ENCODE measurements around the gene RUSC2. TPM values are rescaled to one million over a fixed set of nuclear protein-coding genes. Genes with fewer than 3 reads are reported as not detected.

The RUSC2 gene
- total and polyA plus RNA-seq, 2 experiments from 2014 or later, result 16.6 to 17.7 TPM

DNA sequence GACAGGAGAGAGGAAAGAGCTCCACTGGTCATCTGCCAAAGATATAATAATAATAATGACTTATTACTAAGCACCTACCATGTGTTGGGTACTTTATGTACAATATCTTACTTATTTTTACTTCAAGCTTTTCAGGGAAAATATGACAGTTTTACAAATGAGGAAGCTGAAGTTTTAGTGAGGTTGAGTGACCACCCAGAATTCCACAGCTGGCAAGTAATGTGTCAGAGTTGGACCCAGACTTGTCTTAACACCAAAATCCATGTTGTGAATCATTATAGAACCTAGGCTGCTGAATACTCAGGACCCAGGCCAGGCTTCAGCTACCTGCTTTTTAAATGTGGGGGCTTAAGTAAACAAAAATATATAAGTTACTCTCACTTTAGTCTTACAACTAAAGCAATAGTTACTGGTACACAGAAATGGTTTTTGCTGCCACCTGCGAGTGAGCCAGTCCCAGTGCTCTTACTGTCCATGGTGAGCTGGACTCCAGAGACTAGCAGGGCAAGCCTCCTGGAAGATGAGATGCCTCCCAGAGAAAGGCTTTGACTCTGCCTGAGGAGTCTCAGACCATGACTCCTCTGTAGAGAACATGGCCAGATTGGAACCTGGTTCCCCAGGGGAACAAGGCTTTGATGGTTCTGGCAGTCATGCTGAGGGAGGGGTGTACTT lies 29.9 kb downstream of the RUSC2 start:
- TF ChIP-seq, protein P1, sequence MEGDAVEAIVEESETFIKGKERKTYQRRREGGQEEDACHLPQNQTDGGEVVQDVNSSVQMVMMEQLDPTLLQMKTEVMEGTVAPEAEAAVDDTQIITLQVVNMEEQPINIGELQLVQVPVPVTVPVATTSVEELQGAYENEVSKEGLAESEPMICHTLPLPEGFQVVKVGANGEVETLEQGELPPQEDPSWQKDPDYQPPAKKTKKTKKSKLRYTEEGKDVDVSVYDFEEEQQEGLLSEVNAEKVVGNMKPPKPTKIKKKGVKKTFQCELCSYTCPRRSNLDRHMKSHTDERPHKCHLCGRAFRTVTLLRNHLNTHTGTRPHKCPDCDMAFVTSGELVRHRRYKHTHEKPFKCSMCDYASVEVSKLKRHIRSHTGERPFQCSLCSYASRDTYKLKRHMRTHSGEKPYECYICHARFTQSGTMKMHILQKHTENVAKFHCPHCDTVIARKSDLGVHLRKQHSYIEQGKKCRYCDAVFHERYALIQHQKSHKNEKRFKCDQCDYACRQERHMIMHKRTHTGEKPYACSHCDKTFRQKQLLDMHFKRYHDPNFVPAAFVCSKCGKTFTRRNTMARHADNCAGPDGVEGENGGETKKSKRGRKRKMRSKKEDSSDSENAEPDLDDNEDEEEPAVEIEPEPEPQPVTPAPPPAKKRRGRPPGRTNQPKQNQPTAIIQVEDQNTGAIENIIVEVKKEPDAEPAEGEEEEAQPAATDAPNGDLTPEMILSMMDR (IDR thresholded peaks at IDR 0.05; ENCODE audit: poor library complexity), result no peak
- TF ChIP-seq EZH2 (IDR thresholded peaks at IDR 0.05; ENCODE audit: borderline replicate concordance) (no peak), EZH2phosphoT487 (IDR thresholded peaks at IDR 0.05; ENCODE audit: low read depth, severe bottlenecking, unreplicated experiment) (no peak)
- Histone ChIP-seq H4K20me1 (ENCODE audit: insufficient read depth, poor library complexity, severe bottlenecking) (no peaks in the 10 kb centered on the region), H2AFZ (no peak overlapping the region), H3K79me2 (peaks cover 43% of the 10 kb centered on the region), H3K9me3 (ENCODE audit: low read depth) (no peaks in the 10 kb centered on the region), H3K36me3 (replicated peaks; ENCODE audit: insufficient read depth, low read depth) (no peaks in the 10 kb centered on the region), H3K4me2 (no peak overlapping the region), H3K27ac (peak overlapping the region; percentile 91), H3K4me3 (no peak overlapping the region), H3K9me2 (replicated peaks; ENCODE audit: insufficient read depth) (no peaks in the 10 kb centered on the region), H3K27me3 (no peaks in the 10 kb centered on the region), H3K4me1 (ENCODE audit: insufficient read depth) (peaks cover 40% of the 10 kb centered on the region)
- WGBS (ENCODE audit: low lambda C conversion rate, missing lambda C conversion rate), result 90% methylated on average over 1 of the region's 1 CpG
- DNase-seq (ENCODE audit: low spot score), result no peak

- Histone ChIP-seq H3K36me3 (replicated peaks; ENCODE audit: insufficient read depth, low read depth) (no peaks in the 10 kb centered on the region), H2AFZ (no peak overlapping the region), H3K4me1 (ENCODE audit: insufficient read depth) (peaks cover 40% of the 10 kb centered on the region), H4K20me1 (ENCODE audit: insufficient read depth, poor library complexity, severe bottlenecking) (no peaks in the 10 kb centered on the region), H3K4me2 (no peak overlapping the region), H3K4me3 (no peak overlapping the region), H3K79me2 (peaks cover 38% of the 10 kb centered on the region), H3K9me2 (replicated peaks; ENCODE audit: insufficient read depth) (no peaks in the 10 kb centered on the region), H3K27ac (no peak overlapping the region), H3K27me3 (no peaks in the 10 kb centered on the region), H3K9me3 (ENCODE audit: low read depth) (no peaks in the 10 kb centered on the region)
- 59% methylated on average over 1 of the region's 1 CpG for WGBS (ENCODE audit: low lambda C conversion rate, missing lambda C conversion rate)
- no peak for DNase-seq (ENCODE audit: low spot score)
- TF ChIP-seq, protein P1 (IDR thresholded peaks at IDR 0.05; ENCODE audit: poor library complexity), result no peak
- TF ChIP-seq EZH2phosphoT487 (IDR thresholded peaks at IDR 0.05; ENCODE audit: low read depth, severe bottlenecking, unreplicated experiment) (no peak), EZH2 (IDR thresholded peaks at IDR 0.05; ENCODE audit: borderline replicate concordance) (no peak)
Observed at GRCh38 chr9:35520364-35520710, 30.4 kb downstream of the RUSC2 start.

- no peaks in the 10 kb centered on the region for H3K36me3 ChIP-seq (replicated peaks; ENCODE audit: insufficient read depth, low read depth)
- no peak for DNase-seq (ENCODE audit: low spot score)
- no peak overlapping the region for H2AFZ ChIP-seq
- no peak overlapping the region for H3K4me3 ChIP-seq
- 87% methylated on average over 2 of the region's 2 CpGs for WGBS (ENCODE audit: low lambda C conversion rate, missing lambda C conversion rate)
- no peaks in the 10 kb centered on the region for H3K27me3 ChIP-seq
- H3K4me1 ChIP-seq (ENCODE audit: insufficient read depth), result peaks cover 43% of the 10 kb centered on the region
- H3K27ac ChIP-seq, result no peak overlapping the region
- TF ChIP-seq EZH2phosphoT487 (IDR thresholded peaks at IDR 0.05; ENCODE audit: low read depth, severe bottlenecking, unreplicated experiment), result no peak
- TF ChIP-seq, protein P1 (IDR thresholded peaks at IDR 0.05; ENCODE audit: poor library complexity), result no peak
- no peaks in the 10 kb centered on the region for H4K20me1 ChIP-seq (ENCODE audit: insufficient read depth, poor library complexity, severe bottlenecking)
- H3K79me2 ChIP-seq, result peaks cover 35% of the 10 kb centered on the region
- no peaks in the 10 kb centered on the region for H3K9me2 ChIP-seq (replicated peaks; ENCODE audit: insufficient read depth)
- H3K4me2 ChIP-seq, result no peak overlapping the region
- no peaks in the 10 kb centered on the region for H3K9me3 ChIP-seq (ENCODE audit: low read depth)
Observed at GRCh38 chr9:35521708-35522107, 31.8 kb downstream of the RUSC2 start.

All from hepatocyte (in vitro differentiated cells).